Stimulated activated naive CD8-positive, alpha-beta T cell treated with anti-CD3 and anti-CD28 coated beads, Interleukin-15, Interleukin-2, amounts not matched to agents 100 ng/mL and 50 ng/mL, for 24 hours (primary cell): ENCODE measurements around the gene PPARG.
A peak's percentile ranks its signal among the peaks of the same experiment; 100 is the strongest.
"Not testable (repeated sequence)": the region's sequence is repeated elsewhere in the genome, so short reads cannot be mapped to it uniquely, and the experiment has no call there.

Experiments
- H3K27ac Mint-ChIP-seq: one replicate; pipeline ENCODE4 v1.8.0; 2021; ENCODE audit warnings: mild to moderate bottlenecking, mixed read lengths
- H3K27me3 Mint-ChIP-seq: one replicate; pipeline ENCODE4 v1.8.0; 2021; ENCODE audit warnings: mixed read lengths
- H3K36me3 Mint-ChIP-seq: one replicate; pipeline ENCODE4 v1.8.0; 2021; ENCODE audit warnings: low read depth, mixed read lengths
- H3K4me1 Mint-ChIP-seq: one replicate; pipeline ENCODE4 v1.8.0; 2021; ENCODE audit warnings: low read depth, mixed read lengths
- H3K4me3 Mint-ChIP-seq: one replicate; pipeline ENCODE4 v1.8.0; 2021; ENCODE audit warnings: mild to moderate bottlenecking, mixed read lengths
- H3K9me3 Mint-ChIP-seq: one replicate; pipeline ENCODE4 v1.8.0; 2021; ENCODE audit warnings: mixed read lengths

PPARG gene

DNA sequence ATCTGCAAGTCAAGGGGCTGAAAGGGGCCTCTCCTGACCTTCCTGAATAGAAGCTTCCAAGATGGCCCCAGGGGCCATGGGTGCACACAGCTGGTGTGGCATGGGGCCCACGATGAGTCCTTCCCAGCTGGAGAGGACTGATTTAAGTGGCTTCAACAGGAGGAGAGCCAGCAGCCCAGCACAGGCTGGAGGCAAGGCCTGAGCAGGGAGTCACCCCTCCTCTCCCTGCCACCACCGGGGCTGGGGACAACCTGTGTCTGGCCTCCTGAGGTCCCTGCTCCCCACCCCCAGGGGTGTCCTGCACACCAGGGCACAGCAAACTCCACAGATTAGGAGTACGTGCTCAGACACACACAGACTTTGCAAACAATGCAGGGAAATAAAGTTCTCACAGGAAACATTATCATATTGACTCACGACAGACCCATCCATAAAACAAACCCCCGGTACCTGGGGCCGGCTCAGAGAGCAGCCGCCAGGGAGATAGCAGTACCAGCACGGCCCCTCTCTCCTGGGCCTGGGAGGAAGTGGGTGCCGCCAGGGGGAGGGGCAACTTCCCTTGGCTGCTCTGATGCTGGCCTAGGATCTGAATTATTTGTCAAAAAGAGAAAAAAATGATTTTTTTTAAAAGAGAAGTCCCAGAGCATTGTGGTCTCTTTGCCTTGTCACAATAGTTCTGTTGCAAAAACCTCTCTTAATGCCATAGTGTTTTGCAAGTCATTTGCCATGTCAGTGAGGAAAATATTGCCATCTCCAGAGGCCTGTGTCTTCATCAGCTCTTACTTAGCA is 173.5 kb downstream of the PPARG start:
- Mint-ChIP-seq H3K27me3 (no peaks in the 10 kb centered on the region), H3K9me3 (no peaks in the 10 kb centered on the region), H3K27ac (peak overlapping the region; percentile 52), H3K4me1 (peaks cover 25% of the 10 kb centered on the region), H3K4me3 (peak overlapping the region; percentile 14), H3K36me3 (no peaks in the 10 kb centered on the region)

DNA sequence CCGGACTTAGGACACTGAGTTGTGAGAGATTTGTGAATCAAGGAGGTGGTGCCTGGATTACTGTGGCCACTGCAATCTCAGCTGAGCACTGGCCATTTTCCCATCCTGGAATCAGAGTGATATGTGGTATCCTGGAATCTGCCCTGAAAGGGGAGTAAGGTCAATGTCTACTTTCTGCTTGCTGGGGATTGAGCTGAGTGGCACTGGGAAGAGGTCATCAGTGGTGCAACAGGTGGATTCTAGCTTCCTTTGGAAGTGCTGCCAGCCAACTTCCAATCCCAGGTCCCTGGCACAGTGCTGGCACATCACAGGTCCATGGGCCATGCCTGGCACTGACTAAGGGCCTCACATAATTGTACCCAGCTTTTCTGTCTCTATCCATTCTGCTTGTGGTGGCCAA is 174.8 kb downstream of the PPARG start:
- Mint-ChIP-seq H3K36me3 (no peaks in the 10 kb centered on the region), H3K4me3 (no peak overlapping the region), H3K9me3 (no peaks in the 10 kb centered on the region), H3K27ac (no peak overlapping the region), H3K27me3 (no peaks in the 10 kb centered on the region), H3K4me1 (peaks cover 25% of the 10 kb centered on the region)

DNA sequence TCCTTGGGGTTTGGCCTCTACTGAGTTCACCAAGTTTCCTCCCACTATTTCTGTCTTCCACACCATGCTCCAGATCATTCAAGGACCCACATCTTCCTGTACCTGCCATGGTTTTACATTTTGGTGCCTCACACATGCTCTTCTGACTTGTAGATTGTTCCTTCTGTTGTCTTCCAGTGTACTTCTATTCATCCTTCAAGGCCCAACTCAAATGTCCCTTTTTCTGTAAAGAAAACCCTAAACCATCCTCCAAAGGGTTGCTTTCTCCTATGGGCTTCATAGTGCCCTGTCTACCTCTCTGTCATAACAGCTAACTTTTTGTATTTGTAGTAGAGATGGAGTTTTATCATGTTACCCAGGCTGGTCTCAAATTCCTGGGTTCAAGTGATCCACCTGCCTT is 175.3 kb downstream of the PPARG start:
- no peaks in the 10 kb centered on the region for H3K9me3 Mint-ChIP-seq

DNA sequence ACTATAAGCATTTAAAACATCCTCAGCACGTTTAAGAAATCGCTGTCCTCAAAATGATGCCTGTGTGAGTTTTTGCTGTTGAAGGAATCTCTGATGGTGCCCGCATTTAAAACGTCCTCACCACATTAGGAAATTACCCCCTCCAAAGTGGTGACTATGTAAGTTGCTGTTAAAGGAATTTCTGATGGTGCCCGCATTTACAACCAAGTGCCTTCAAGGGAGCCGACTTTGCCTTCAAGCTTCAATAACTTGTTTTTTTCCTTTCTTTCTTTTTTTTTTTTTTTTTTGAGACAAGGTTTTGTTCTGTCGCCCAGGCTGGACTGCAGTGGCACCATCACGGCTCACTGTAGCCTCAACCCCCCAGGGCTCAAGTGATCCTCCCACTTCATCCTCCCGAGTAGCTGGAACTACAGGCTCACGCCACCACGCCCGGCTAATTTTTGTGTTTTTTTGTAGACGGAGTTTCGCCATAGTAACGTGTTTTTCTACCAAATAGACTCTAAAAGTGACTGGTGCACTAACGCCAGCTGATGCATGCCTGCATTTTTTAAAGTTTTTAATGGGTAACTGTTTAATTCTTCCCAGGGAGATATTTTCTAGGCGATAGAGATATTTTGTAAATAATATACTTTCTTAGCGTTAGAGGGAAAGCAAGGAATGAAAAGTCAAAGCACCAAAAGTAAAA is 176.4 kb downstream of the PPARG start:
- Mint-ChIP-seq H3K4me1 (peaks cover 24% of the 10 kb centered on the region), H3K4me3 (no peak overlapping the region), H3K36me3 (no peaks in the 10 kb centered on the region), H3K27me3 (no peaks in the 10 kb centered on the region), H3K27ac (no peak overlapping the region), H3K9me3 (no peaks in the 10 kb centered on the region)

More for the DNA sequence above, 175.3 kb downstream of the PPARG start:
- Mint-ChIP-seq H3K4me3 (no peak overlapping the region), H3K27me3 (no peaks in the 10 kb centered on the region), H3K4me1 (peaks cover 25% of the 10 kb centered on the region), H3K27ac (no peak overlapping the region), H3K36me3 (no peaks in the 10 kb centered on the region)

DNA sequence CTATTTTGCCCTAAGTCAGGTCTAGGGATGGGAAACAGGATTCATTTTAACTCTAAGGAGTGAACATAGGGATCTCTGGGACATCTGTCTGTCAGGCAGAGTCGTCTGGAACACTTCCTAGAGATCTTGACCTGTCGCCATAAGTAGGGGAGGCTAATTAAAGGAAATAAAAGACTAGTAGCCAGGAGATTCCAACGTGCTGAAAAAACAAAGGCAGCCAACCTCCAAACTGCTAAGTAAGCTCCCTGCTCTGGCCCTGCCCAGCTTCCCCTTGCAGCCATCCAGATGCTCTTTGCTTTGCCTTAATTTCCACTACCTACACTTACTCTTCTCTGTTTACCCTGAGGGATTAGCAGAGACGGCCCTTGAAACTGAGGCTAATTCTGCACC is 177.0 kb downstream of the PPARG start:
- H3K36me3 Mint-ChIP-seq = no peaks in the 10 kb centered on the region
- H3K4me1 Mint-ChIP-seq = peaks cover 24% of the 10 kb centered on the region
- no peaks in the 10 kb centered on the region for H3K27me3 Mint-ChIP-seq
- no peaks in the 10 kb centered on the region for H3K9me3 Mint-ChIP-seq
- H3K27ac Mint-ChIP-seq = no peak overlapping the region
- no peak overlapping the region for H3K4me3 Mint-ChIP-seq

DNA sequence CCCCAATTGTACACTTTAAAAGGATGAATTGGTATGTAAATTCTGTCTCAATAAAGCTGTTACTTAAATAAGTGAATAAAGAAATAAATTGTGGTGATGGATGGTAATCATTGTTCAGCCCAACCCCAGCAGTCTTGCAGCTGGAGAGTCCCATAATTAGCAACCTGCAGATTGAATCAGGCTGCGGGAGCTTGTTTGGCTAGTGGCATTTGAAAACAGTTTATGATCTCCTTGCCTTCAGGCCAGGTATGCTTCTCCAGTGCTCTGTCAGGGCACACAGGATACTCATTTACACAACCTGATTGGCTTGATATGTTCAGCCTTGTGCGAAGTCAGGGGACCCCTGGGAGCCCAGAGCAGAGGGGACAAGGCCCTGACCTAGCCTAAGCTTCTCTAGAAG is 178.9 kb downstream of the PPARG start:
- H3K27me3 Mint-ChIP-seq = no peaks in the 10 kb centered on the region
- H3K36me3 Mint-ChIP-seq = no peaks in the 10 kb centered on the region
- peaks cover 24% of the 10 kb centered on the region for H3K4me1 Mint-ChIP-seq
- no peak overlapping the region for H3K27ac Mint-ChIP-seq
- H3K9me3 Mint-ChIP-seq = no peaks in the 10 kb centered on the region
- H3K4me3 Mint-ChIP-seq = no peak overlapping the region

DNA sequence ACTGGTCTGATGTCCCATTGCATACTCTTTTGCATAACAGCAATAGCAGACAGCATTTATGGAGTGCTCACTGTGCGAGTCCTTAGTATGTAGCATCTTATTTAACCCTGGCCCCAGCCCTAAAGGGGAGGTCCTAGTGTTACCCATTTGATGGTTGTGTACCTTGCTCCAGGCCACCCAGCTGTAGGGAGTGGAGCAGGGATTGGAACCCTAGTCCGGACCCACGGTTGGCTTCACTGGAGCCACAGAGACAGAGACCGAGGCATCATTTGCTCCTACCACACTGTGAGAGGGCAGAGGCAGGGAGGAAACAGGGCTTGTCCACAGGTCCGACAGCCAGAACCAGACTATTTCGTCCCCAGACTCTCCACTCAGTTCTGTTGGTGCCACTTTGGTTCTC is 179.4 kb downstream of the PPARG start:
- H3K4me1 Mint-ChIP-seq = peaks cover 23% of the 10 kb centered on the region
- no peak overlapping the region for H3K4me3 Mint-ChIP-seq
- no peaks in the 10 kb centered on the region for H3K9me3 Mint-ChIP-seq
- H3K36me3 Mint-ChIP-seq = no peaks in the 10 kb centered on the region
- H3K27ac Mint-ChIP-seq = no peak overlapping the region
- no peaks in the 10 kb centered on the region for H3K27me3 Mint-ChIP-seq

DNA sequence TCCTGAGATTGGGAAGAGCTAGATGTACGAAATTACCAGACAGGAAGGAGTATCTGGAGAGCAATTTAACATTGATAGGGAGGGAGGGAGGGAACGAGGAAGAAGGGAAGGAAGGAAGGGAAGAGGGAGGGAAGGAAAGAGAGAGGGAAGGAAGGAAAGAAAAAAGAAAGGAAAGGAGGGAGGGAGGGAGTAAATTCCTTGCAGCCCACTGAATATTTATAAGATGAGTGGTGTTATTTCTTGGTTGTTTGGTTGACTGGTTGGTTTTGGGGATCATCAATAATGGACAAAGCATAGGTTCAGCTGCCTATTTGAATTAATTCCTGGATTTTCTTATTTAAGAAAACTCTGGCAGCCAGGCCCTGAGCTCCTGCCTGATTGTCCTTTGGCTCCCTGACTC is 179.9 kb downstream of the PPARG start:
- H3K4me1 Mint-ChIP-seq = peaks cover 23% of the 10 kb centered on the region
- H3K9me3 Mint-ChIP-seq = no peaks in the 10 kb centered on the region
- no peak overlapping the region for H3K4me3 Mint-ChIP-seq
- no peaks in the 10 kb centered on the region for H3K36me3 Mint-ChIP-seq
- H3K27me3 Mint-ChIP-seq = no peaks in the 10 kb centered on the region
- no peak overlapping the region for H3K27ac Mint-ChIP-seq

DNA sequence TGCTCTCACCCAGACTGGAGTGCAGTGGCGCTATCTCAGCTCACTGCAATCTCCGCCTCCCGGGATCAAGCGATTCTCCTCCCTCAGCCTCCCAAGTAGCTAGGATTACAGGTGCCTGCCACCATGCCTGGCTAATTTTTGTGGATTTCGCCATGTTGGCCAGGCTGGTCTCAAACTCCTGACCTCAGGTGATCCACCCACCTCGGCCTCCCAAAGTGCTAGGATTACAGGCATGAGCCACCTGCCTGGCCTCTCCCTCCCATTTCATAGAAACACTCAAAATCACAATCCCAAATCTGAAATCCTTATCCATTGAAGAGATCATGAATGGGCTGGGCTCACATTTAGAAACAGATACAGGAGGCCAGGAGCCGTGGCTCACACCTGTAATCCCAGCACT is 180.4 kb downstream of the PPARG start:
- not testable (repeated sequence) for H3K9me3 Mint-ChIP-seq, H3K27me3 Mint-ChIP-seq, H3K4me3 Mint-ChIP-seq, H3K36me3 Mint-ChIP-seq, H3K27ac Mint-ChIP-seq
- H3K4me1 Mint-ChIP-seq = peaks cover 23% of the 10 kb centered on the region

DNA sequence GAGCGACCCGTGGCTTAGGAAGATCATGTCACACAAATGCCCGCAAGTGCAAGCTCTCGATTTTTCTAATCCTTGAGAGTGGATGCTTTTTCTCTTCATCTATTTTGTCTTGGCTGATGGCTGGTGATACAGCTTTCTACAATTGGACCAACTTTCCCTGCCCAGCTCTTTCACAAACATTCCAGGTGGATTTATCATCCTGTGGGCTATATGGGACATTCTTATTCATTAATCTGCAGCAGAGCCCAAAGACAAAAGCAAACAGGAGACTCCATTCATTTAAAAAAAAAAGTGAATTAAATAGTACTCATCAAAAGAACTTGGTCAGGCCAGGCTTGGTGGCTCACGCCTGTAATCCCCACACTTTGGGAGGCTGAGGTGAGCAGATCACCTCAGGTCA is 181.2 kb downstream of the PPARG start:
- peaks cover 23% of the 10 kb centered on the region for H3K4me1 Mint-ChIP-seq
- no peak overlapping the region for H3K4me3 Mint-ChIP-seq

DNA sequence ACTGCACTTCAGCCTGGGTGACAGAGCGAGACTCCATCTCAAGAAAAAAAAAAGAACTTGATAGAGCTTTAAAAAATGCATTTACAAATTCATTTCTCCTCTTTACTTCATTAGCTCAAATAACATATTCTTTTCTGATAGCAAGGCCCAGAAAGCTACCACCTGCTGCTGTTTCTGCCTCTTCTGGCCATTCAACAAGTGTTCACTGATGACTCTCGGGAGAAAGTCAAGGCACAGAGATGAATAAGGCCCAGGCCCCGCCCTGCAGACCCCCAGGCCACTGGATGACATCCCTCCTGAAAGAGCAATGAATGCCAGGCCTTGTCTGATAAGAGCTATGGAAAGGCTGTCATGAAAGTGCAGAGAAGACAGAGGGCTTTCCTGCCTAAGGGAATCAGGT is 181.8 kb downstream of the PPARG start:
- H3K27me3 Mint-ChIP-seq = no peaks in the 10 kb centered on the region
- H3K27ac Mint-ChIP-seq = peak overlapping the region; percentile 76
- H3K9me3 Mint-ChIP-seq = no peaks in the 10 kb centered on the region
- H3K36me3 Mint-ChIP-seq = no peaks in the 10 kb centered on the region
- H3K4me3 Mint-ChIP-seq = peak overlapping the region; percentile 3
- peaks cover 23% of the 10 kb centered on the region for H3K4me1 Mint-ChIP-seq

More for the DNA sequence above, 181.2 kb downstream of the PPARG start:
- Mint-ChIP-seq H3K9me3 (no peaks in the 10 kb centered on the region), H3K36me3 (no peaks in the 10 kb centered on the region), H3K27me3 (no peaks in the 10 kb centered on the region), H3K27ac (no peak overlapping the region)

DNA sequence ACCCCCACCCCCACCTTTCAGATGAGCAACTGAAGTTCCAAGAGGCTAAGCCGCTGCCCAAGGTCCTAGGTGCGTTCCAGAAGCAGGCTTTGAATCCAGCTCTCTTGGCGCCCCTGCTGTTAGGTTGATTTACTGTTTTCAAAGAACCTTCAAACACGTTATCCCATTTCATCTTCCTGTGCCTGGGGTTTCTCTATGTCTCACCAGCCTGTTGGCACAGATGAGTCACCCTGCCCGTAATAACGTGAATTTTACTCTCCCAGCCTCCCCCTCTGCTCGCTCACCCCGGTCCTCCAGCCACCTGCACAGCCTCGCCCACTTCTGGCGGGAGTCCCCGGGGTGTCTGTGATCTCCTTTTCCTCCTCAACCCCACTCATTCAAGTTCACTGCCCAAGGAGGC is 182.4 kb downstream of the PPARG start:
- Mint-ChIP-seq H3K4me1 (peaks cover 23% of the 10 kb centered on the region), H3K36me3 (no peaks in the 10 kb centered on the region), H3K4me3 (peak overlapping the region; percentile 3), H3K9me3 (no peaks in the 10 kb centered on the region), H3K27me3 (no peaks in the 10 kb centered on the region), H3K27ac (peak overlapping the region; percentile 76)

DNA sequence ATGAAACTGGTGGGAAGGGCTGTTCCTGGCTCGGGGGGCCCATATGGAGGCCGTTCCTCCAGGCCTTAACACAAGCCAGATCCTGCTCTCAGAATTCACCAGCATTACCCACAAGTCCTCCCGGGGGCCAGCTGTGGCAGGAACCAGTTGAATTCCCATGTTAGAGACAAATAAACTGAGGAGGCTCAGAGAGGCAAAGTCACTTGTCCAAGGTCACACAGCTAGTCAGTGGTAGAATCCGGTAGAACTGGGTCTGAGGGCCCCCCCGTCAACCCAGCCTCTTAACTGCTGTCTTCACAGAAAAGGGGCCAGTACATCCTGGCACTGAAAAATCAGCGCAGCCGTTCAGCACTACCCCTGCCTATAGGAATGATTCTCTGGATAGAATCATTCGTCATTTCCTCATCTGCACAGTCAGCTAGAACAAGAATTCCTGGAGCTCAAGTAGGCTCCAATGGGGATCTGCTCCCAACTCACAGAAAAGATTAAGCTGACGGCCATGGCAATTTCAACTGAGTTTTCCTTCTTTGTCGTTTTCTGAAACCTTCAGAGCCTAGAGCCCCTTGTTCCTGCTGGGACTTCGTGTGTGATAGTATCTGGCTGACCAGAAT is 183.2 kb downstream of the PPARG start:
- no peak overlapping the region for H3K27ac Mint-ChIP-seq
- no peaks in the 10 kb centered on the region for H3K27me3 Mint-ChIP-seq
- H3K4me3 Mint-ChIP-seq = no peak overlapping the region
- H3K9me3 Mint-ChIP-seq = no peaks in the 10 kb centered on the region
- no peaks in the 10 kb centered on the region for H3K36me3 Mint-ChIP-seq
- H3K4me1 Mint-ChIP-seq = peaks cover 23% of the 10 kb centered on the region

DNA sequence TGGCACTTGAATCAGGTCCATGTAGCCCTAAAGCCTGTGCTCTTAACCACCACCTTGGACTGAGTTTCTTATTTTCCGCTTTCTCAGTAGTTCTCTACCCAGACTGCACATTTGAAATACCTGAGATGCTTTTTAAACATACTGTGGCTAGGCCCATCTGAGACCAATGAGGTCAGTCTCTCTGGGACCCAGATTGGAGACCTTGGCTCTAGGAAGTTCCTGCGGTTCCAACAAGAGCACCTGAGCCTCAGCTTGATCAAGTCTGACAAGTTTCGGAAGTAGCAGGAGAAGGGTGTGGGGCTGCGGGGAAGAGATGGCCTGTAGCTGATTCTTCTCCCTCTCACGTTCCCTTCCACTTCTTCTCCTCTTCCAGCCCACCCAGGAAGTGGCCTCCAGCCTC is 183.9 kb downstream of the PPARG start:
- Mint-ChIP-seq H3K4me3 (no peak overlapping the region), H3K27me3 (no peaks in the 10 kb centered on the region), H3K36me3 (no peaks in the 10 kb centered on the region), H3K4me1 (peaks cover 23% of the 10 kb centered on the region), H3K9me3 (no peaks in the 10 kb centered on the region), H3K27ac (no peak overlapping the region)

DNA sequence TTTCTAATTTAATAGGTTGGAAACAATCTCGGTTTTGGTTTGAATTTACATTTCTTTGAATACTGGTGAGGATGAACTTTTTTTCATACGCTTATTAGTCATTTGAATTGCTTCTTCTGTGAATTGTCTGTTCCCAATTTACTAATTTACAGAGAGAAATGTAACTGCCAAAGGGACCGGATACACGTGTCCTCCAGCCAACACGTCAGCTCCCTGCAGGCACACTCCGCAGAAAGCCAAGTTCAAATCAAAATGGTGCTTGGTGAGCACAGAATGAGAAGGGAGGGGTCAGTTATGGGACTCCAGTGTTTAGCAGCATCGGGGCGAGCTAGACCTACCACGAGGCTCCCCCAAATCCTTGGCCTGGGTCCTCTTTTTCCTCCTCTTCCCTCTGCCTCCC is 184.6 kb downstream of the PPARG start:
- Mint-ChIP-seq H3K27me3 (no peaks in the 10 kb centered on the region), H3K9me3 (no peaks in the 10 kb centered on the region), H3K4me1 (peaks cover 23% of the 10 kb centered on the region), H3K4me3 (no peak overlapping the region), H3K27ac (no peak overlapping the region), H3K36me3 (no peaks in the 10 kb centered on the region)
